ENCODE results near the gene ING3.

The ING3 gene

DNA sequence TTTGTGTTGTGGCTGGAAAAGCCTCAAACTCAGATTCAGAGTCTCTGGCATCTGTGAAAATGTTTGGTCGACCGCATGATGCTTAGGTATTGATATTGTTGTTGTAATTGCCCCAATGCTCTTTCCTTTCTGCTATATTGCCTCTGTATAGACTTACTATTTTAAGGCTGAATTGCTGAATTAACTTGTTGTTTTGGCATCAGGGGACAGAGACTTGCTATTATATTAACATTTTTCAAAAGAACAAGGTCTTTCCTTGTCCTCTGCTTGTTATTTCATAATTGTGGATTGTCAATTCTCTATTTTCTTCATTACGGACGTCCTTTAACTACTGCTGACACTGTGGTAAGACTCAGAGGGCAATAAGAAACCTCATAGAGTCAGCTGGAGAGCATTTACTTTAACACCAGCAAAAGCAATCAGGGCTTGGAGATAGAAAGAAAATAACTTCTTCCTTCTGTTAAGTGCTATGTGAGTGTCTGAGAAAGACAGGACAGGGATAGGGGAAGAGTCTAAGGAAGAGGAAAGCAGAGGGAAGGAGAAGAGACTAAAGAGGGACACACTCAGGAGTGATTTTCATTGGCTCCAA lies 55.5 kb downstream of the ING3 start:
- no peak for DNase-seq

DNA sequence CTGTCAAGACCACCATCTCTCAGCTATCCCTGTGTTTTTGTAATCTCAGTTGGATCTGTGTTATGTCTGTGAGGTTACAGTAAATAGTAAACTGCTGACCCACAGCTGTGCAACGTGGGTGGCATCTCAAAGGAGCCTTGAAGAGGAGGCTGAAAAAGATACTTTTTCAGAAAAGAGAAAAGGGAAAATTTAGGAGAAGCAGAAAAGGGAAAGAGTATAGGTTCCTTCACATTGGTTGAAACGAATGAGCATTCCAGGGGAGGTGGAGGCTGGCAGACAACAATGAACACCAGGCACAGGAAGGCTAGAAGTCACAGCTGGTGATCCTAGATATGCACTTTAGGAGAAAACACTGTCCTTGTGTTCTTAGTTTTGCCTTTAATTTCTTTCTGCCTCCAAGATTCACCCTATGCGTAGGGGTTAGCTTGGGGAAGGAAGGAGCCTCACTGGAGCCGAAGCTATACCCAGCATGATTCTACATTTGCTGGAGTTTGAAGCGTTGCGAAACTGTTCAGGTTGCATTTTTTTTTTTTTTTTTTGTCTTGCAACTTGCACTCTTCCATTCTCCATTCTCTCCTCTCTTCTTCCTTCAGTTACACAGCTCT lies 56.2 kb downstream of the ING3 start:
- DNase-seq, result no peak

DNA sequence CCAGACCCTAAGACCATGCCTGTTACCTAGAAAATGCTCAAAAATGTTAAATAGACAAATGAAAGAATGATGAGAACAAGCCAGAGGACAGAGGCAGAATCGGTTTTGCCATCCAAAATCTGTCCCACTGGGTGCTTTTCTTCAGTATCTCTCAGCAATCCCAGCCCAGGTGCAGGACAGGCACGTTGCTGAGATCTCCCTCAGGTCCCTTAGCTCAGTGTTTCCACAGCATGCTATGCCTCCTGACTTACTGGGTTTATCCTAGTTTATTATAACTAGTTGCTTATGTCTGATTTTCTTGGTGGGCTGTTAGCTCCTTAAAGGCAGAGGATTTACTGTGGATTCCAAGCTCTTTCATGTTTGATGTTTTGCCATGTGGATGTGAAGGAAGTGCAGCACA lies 58.2 kb downstream of the ING3 start:
- no peak for DNase-seq

DNA sequence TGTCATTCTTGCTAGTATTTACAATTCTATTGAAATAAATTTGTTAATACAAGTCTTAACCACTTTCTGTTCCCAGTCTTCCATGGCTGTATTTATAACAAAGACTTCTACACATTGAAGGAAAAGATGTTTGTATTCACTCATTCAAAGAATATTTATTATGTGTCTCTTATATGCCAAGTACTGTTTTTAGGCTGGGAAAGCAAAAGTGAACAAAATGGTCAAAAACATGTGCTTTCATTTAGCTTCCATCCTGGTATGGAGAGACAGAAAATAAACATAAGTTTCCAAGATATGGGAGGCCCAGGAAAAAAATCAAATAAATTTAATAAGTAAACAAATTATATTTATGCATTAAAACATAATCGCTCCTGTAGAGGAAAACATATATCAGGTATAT lies 60.8 kb downstream of the ING3 start:
- no peak for DNase-seq

DNA sequence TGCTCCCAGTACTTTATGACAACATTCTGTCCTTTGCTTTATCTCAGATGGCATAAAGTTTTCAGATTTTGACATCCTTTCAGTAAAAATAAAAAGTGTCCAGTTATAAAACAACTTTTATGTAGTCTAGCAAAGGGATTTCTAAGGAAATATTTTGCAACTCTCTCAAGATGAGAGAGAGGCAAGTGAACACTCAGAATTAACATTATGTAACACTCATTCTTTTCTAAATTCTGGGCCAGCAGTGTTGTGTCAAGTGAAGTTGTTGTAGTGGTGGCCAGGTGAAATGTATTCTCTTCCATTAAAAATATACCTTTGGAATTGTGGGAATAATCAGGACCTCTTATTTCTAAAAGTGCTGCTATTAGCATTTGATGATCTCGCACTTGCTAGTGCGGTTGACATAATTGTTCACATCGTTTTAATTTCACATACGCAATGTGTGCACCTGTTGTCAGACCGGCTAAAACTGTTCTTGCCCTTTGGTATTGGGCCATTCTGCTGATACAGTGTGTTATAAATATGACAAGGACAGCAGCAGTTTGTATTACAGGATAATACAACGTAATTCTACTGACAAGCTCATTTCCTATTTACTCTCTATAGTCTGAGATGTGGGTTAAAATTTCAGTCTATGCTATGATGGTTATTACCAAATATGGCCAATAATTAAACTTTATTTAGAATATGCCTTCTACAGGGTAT lies 61.7 kb downstream of the ING3 start:
- no peak for DNase-seq

DNA sequence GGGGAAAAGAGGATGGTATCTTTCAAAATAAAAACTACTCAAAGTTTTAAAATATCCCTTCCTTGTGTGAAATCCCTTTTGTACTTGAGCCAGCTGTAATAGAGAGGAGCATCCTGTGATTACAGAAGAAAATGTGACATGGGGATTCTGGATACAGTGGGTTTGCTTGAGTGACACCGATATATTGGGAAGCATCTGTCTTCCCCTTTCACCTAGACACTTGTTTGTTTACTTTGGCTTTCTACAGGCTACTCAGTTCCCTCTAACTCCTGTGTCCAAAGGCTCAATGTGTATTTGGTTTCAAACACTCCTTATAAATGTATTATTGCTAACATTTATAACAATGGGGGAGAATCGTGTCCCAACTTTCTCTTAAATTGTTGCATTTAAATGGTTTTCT lies 62.3 kb downstream of the ING3 start:
- DNase-seq, result no peak

DNA sequence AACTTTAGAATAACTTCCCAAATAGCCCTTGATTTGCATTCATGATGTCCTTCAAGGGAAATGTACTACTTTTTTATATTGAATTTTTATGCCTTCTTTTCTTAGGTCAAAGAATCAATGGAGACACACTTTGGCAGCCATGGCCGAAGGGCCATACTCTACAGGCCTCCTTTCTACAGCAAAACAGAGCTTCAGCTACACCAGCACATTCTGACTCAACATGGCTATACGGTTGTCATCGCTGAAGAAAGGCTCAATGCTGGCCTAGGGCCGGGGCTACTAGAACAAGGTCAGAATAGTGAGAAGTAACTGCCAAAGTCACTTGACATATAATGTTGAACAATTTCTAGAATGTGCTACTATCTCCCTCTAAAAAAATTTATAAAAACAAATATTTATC lies 65.0 kb downstream of the ING3 start:
- DNase-seq, result no peak

DNA sequence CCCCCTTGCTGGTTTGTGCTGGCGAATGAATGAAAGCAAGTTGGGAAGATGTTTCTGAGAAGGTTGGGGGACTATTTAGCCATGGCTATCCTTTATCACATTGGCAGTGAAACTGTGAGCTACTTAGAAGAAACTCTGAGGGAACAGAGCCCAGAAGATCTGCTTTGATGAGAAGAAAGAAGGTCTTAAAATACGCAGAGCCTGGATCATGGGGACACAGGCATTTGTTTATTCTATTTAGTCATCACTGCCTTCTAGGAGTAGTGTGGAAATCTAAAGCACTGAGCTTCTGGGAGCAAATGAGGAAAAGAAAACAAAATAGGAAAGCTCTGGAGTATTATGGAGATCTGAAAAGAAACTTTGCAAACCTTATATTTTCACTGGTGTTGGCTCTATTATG lies 66.4 kb downstream of the ING3 start:
- no peak for DNase-seq

DNA sequence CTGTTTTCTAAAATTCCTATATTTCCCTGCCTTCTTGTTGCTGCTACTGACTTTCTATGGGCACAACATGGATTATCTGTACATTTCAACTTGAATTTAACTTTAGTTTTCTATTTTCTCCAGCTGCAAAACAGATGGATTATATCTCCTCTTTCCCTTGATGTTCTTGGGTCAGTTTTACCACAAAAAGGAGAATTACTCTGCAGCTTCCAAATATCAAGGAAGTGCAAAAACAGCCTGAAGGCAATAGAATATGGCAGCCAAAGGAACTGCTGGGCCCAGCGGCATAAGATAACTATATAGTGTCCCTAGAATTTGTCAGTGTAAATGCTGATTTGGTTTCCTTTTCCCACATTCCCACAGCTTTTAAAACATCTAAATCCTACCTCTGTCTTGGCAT lies 67.0 kb downstream of the ING3 start:
- no peak for DNase-seq

DNA sequence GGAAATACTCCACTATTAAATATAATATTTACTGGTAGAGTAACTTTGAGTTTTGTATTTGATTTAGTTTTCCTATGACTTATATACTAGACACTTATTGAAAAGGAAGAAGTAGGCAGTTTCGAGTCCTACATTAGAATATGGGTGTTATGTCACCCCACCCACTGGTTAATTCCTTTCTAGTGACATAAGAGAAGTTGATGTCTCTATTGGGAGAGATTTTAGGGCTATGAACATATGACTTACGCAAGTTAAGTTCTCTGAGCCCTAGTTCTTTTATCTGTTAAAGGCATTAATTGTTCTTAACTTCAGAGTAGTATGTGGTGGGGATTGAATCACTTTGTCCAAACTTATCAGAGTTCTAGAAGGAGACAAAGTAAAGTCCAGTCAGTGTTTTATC lies 68.4 kb downstream of the ING3 start:
- no peak for DNase-seq

DNA sequence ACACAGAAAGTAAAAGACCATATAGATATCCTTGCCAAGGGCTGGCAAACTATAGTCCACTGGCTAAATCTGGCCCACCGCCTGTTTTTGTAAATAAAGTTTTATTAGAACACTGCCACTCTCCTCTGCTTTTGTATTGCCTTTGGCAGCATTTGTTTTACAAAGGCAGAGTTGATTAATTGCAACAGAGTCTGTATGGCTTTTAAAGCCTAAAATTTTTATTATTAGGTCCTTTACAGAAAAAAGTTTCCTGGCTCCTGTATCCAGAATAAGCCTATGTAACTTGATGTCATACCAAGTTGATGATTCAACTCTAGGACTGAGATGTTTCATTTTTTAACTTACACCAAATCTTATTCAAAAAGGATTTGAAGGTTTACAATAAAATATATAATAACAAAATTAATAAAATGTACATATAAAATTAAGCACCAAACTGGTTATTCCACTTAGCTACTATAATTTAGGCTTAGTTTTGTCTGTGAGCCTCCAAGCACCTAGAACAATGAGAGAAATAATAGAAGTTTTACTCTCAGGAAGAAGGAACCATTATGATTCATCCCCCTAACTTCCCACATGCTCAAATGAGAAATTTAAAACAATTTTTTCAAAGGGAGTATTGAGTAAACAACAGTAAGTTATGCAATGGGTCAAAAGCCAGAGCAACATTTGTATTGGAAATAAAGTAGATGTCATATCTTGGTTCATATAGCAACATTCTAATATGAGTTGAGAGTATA lies 69.8 kb downstream of the ING3 start:
- DNase-seq, result no peak

DNA sequence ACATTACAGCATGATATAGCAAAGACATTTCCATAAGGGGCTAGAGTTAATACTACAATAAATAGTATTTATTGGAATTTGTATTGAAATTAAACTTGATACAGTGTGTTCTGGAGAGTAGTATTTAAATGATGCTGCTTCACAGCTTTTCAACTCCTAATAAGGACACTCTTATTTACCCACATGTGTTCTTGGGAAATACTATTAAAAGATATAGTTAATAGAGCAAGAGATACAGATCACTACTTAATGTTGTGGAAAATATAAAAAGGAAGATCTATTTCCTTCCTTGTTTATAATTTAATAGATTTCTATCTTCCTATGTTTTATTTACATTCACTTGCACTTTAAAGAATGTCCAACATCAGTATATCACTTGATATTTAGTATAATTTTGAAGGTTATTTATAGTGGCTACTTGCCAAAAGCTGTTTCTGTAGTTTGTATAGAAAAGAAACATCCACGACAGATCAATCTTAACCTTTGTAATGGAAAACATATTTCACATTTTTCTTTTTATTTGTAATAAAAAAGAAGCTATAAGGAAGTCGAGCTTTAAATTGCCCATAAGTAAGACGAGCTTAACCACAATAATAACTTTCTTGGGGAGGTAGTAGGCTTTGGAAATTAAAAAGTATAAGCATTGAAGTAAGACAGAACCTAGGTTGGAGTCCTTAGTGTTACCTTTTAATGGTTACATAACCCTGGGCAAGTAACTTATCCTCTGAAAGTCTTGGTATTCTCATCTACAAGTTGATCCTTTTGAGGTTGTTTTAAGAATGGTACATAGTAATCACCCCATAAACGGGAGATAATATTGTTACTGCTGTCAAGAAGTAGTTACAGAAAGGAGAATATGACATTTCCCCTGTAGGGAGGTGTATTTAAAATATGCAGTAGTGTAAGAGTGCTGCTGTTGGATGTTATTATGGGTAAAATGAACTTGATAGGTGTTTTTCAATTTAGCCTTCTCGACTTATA lies 70.7 kb downstream of the ING3 start:
- no peak for DNase-seq

DNA sequence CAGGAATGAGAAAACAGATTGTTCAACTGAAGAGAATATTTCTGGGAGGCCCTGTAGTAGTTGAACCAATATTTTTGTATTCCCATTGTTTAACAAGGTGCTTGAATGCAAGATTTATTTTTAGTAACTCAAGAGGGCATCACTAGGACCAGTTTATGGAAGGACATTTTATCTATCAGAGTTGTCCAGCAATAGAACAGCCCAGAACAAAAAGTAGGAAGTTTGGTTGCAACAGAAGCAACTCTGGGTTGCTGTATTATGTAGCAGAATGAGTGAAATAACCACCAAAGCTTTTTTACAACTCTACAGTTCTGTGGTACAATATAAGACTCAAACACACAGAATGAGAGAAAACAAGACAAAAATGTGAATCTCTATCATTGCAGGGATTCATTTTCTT lies 72.6 kb downstream of the ING3 start:
- DNase-seq, result no peak

DNA sequence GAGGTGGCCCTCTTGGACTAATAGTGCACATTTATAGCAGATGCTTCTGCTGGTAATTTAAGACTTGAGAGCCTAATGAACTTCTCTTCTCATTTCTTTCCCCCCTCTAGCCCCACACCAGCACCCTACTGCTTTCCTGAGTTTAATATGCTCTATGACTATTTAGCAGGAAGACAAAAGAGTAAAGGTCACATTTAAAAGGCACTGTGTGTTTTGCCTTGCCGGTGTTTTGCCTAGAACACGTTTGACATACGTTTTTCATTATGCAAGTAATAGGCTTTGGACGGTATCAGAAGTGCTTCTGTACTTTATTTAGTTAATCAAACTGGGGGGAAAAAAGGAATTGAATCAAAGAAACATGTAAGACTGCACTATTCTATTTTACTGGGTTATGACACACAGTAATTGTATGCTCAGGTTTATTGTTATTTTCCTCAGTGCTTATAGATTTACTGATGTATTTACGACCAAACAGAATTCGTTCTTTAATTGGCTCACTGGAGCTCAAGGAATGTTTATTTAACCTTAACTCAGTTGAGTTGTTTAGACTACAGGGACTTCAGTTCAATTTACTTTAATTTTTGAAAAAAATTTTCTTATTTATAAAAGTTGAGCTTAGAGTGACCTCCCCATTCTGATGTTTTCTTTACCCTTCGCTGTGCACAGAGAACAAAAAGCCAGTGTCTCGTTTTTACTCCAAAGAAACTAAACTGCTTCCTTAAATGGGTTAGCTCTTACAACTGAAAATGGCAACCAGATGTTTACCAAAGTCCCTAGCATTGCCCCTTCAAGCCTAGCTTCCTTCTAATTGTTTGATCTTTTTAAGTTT lies 73.3 kb downstream of the ING3 start:
- no peak for DNase-seq

DNA sequence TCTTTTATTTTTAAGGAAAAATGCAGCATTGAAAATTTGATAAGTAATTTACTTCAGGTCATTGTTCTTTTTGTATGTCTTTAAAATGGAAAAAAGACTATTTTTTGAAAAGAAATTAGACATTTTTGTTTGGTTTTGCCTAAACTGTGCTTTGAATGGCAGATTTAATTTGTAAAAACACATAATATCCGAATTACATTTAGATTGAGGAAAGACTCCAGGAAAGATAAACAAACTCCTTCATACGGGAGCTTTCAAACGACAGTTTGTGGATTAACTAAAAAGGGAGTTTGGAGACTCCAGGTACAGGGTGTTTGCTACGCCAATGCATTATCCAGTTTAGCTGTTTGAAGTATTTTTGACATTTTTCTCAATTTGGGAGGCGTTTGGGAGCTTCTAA lies 74.0 kb downstream of the ING3 start:
- no peak for DNase-seq

DNA sequence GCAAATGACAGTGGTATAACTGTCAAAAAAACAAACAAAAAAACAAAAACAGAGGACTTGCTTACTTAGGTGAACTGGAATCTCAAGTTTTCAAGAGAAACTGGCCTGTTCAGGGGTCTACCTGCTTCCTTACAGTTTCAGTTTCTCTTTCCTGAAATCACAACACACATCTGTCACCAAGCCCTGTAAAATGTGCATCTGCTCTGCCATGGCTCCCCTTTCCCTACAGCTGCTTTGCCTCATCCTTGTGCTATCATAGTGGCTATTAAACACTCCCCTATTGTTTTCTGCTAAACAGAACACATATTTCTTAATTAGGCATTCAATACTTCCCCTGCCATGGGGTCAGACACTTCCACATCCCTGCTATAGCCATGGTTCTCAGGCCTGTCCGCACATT lies 75.6 kb downstream of the ING3 start:
- no peak for DNase-seq

DNA sequence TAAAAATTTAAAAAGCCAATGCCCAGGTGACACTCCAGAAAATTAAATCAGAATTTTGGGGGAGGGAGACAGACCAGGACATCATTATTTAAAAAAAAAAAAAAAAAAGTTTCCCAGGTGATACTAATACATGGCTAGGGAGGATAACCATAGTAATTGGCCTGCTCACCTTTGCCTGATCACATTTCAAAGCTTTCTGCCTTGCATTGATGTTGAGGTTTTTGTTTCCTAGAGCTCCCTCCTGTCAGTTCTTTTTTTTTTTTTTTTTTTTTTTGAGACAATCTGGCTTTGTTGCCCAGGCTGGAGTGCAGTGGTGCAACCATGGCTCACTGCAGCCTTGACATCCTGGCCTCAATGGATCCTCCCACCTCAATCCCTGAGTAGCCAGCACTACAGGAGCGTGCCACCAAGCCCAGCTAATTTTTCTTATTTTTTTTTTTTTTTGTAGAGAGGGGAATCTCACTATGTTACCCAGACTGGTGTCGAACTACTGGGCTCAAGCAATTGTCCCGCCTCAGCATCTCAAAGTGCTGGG lies 76.1 kb downstream of the ING3 start:
- DNase-seq, result no peak
